CD4-positive, alpha-beta T cell treated with Interleukin-12 subunit alpha and Interleukin-12 subunit beta, for 1 hour (primary cell): ENCODE results near the gene BRPF1.

Source experiments
- DNase-seq: peaks from one replicate; pipeline ENCODE4 v3.0.0-alpha.2; 2020

BRPF1 gene

DNA sequence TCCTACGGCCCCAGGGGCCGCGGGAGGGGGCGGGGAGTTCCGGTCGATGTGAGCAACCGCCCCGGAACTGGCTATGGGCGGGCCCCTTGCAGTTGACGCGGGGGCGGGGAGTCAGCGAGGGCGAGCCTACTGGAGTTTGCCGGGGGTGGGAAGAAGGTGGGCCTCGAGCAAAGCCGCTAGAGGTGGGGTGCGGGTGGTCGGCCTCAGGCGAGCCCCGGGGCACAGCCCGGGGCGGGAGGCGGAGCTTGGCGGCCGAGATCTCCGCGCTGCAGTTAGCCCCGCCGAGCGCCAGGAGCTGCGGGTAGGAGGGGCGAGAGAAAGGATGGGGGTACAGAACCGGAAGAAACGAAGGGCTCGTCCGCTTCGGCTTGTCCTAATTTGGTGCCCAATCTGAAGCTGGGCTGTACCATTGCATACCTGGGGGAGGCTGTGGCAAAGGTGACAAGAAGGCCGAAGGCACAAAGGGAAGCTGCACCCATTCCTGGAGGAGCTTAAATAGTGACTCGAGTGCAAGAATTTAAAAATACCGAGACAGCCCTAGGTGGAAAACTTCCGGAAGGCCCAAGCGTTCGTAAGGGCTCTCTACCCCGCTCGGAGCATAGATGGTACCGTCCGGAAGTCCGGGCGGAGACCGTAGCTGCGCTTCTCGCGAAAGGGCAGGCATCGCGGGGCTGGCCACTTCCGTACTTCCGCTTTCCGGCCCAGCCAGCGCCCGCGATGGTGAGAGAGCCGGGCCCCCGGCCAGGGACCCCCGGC is 61.0 kb downstream of the BRPF1 start, which contains the start of the genes ARPC4 and TADA3:
TSS of gene ARPC4 (plus strand) at position 678 of the 756 bp plus-strand sequence. CDS start at position 718, 40 bp downstream.
TSS of gene TADA3 (minus strand) at position 69 of the 756 bp plus-strand sequence. CDS start 1,007 bp downstream, outside the sequence.
- peak; percentile 92 for DNase-seq

DNA sequence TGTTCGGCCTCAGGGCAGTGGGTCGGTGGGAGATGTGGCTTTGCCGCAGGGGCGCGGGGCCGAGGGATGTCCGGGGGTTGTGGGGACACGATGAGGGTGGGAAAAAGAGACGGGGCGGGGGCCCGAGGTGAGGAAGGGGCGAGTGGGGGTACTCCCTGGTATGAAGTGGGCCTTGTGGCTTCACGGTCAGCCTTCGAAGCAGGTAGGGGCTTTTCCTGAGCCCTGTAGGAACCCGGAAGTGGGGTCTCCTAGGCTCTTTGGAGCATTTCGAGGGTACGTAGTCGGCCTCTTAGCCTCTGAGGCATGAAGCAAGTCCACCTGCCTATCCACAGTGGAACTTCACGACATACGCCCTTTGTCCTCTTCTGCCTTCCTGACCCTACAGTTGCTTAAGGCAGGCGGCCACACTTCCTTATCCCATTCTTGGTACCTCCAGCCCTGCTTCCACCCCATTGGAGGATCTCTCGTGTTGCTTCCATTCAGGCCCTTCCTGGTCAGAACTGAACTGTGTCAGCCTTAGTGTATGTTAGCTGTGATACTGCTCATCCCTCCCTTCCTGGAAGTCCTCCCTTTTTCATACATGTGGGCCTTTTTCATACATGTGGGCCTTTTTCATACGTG is 61.7 kb downstream of the BRPF1 start:
- peak; percentile 37 for DNase-seq

DNA sequence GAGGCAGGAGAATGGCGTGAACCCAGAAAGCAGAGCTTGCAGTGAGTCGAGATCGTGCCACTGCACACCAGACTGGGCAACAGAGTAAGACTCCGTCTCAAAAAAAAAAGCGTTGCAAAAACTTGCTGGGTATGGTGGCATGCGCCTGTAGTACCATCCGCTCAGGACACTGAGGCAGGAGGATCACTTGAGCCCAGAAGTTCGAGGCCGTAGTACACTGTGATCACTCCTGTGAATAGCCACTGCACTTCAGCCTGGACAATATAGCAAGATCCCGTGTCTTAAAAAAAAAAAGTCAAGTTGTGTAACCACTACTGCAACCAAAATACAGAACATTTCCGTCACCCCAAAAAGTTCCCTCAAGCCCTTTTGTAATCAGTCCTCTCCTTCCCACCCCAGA is 62.9 kb downstream of the BRPF1 start:
- no peak for DNase-seq

DNA sequence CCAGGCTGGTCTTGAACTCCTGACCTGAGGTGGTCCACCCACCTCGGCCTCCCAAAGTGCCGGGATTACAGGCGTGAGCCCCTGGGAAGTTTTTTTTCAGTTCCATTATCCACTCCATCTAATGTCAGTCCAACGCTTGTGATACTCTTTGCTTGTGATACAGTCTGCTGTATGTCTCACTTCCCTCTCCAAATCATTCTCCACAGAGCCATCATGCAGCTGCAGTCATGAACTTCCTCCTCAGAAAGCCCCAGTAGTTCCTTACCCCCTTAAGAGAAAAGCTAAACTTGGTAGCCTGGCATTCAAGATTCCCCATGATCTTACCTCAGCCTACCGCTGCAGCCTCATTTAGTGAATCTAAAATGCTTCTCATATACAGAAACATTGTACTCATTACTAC is 63.7 kb downstream of the BRPF1 start:
- no peak for DNase-seq

DNA sequence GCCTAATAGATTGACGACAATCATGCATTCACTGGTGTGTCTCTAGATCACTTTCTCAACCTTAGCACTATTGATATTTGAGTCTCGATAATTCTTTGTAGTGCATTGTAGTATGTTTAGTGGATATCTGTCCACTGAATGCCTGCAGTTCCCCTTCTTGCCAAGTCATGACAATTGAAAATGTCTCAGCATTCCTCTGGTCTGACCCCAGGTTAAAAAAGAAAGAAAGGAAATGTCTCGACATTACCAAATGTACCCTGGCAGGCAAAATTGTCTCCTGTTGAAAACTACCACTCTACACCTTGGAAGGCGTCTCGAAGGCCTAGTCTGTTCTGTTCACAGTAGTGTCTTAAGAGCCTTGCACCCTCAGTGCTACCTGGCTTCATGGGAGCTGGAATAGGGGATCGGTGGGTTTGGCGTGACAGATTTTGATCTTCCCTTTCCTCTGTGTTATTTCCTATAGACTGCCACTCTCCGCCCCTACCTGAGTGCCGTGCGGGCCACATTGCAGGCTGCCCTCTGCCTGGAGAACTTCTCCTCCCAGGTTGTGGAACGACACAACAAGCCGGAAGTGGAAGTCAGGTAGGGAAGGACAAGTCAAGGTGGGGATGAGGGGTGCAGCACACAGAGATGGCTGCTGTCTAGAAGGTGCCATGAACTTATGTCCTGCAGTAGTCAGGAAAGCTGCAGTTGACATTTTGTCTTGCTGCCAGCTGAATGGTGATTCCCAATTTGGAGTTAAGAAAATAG is 65.8 kb downstream of the BRPF1 start:
- no peak for DNase-seq
